C4-2B (cell line): Measurements from ENCODE around the gene SCN9A.

Experiments
- CTCF ChIP-seq: fragments of 450-650 bp; conservative IDR thresholded peaks from 2 replicates; pipeline ENCODE4 v1.5.1; 2017; ENCODE audit warnings: mild to moderate bottlenecking
- ZFX ChIP-seq: fragments of 450-650 bp; IDR thresholded peaks from 2 replicates; pipeline ENCODE4 v1.6.1; 2017

GRCh38 chr2:166229678-166230023 lies 146.1 kb downstream of the SCN9A start:
- TF ChIP-seq CTCF (no peak), ZFX (no peak)
